ENCODE measurements around the gene SLC47A1.
"Not testable (repeated sequence)": the region's sequence is repeated elsewhere in the genome, so short reads cannot be mapped to it uniquely, and the experiment has no call there.

Gene SLC47A1

GRCh38 chr17:19501219-19501618, 32.4 kb upstream of the SLC47A1 start:
- Histone ChIP-seq H3K4me3 (ENCODE audit: low read length in 2 of 2) (no peak overlapping the region), H3K36me3 (ENCODE audit: control insufficient read depth in 2 of 2, insufficient read depth in 2 of 2, low read length in 2 of 2) (no peaks in the 10 kb centered on the region), H3K27ac (ENCODE audit: low read depth in 2 of 2, low read length in 2 of 2) (no peak overlapping the region), H3K9me3 (ENCODE audit: control insufficient read depth in 2 of 2, low read length in 2 of 2) (no peaks in the 10 kb centered on the region), H3K4me1 (ENCODE audit: control insufficient read depth in 2 of 2, insufficient read depth in 2 of 2, low read length in 2 of 2) (no peaks in the 10 kb centered on the region), H3K27me3 (ENCODE audit: control insufficient read depth in 2 of 2, insufficient read depth in 2 of 2, low read length in 2 of 2) (no peaks in the 10 kb centered on the region), H3K9ac (ENCODE audit: low read depth in 1 of 2, low read length in 2 of 2) (no peak overlapping the region)

GRCh38 chr17:19502517-19502916, 31.1 kb upstream of the SLC47A1 start:
- Histone ChIP-seq H3K36me3 (ENCODE audit: control insufficient read depth in 2 of 2, insufficient read depth in 2 of 2, low read length in 2 of 2) (no peaks in the 10 kb centered on the region), H3K27me3 (ENCODE audit: control insufficient read depth in 2 of 2, insufficient read depth in 2 of 2, low read length in 2 of 2) (no peaks in the 10 kb centered on the region), H3K27ac (ENCODE audit: low read depth in 2 of 2, low read length in 2 of 2) (no peak overlapping the region), H3K9ac (ENCODE audit: low read depth in 1 of 2, low read length in 2 of 2) (no peak overlapping the region), H3K9me3 (ENCODE audit: control insufficient read depth in 2 of 2, low read length in 2 of 2) (no peaks in the 10 kb centered on the region), H3K4me3 (ENCODE audit: low read length in 2 of 2) (no peak overlapping the region), H3K4me1 (ENCODE audit: control insufficient read depth in 2 of 2, insufficient read depth in 2 of 2, low read length in 2 of 2) (no peaks in the 10 kb centered on the region)

- not testable (repeated sequence) for H3K4me3 ChIP-seq (ENCODE audit: low read length in 2 of 2); H3K9me3 ChIP-seq (ENCODE audit: control insufficient read depth in 2 of 2, low read length in 2 of 2); H3K36me3 ChIP-seq (ENCODE audit: control insufficient read depth in 2 of 2, insufficient read depth in 2 of 2, low read length in 2 of 2); H3K9ac ChIP-seq (ENCODE audit: low read depth in 1 of 2, low read length in 2 of 2); H3K27ac ChIP-seq (ENCODE audit: low read depth in 2 of 2, low read length in 2 of 2); H3K4me1 ChIP-seq (ENCODE audit: control insufficient read depth in 2 of 2, insufficient read depth in 2 of 2, low read length in 2 of 2); H3K27me3 ChIP-seq (ENCODE audit: control insufficient read depth in 2 of 2, insufficient read depth in 2 of 2, low read length in 2 of 2)
These were observed 28.1 kb upstream of the SLC47A1 start for GRCh38 chr17:19505561-19505960.

- H3K9me3 ChIP-seq (ENCODE audit: control insufficient read depth in 2 of 2, low read length in 2 of 2), result no peaks in the 10 kb centered on the region
These were observed 25.7 kb upstream of the SLC47A1 start for GRCh38 chr17:19507775-19508576.

GRCh38 chr17:19508577-19508867, 25.1 kb upstream of the SLC47A1 start:
- no peaks in the 10 kb centered on the region for H3K9me3 ChIP-seq (ENCODE audit: control insufficient read depth in 2 of 2, low read length in 2 of 2)
- no peaks in the 10 kb centered on the region for H3K36me3 ChIP-seq (ENCODE audit: control insufficient read depth in 2 of 2, insufficient read depth in 2 of 2, low read length in 2 of 2)
- H3K4me1 ChIP-seq (ENCODE audit: control insufficient read depth in 2 of 2, insufficient read depth in 2 of 2, low read length in 2 of 2), result peaks cover 0 to 3% of the 10 kb centered on the region in 2 donors
- peak overlapping the region in 1 of 2 donors; percentile 30 for H3K9ac ChIP-seq (ENCODE audit: low read depth in 1 of 2, low read length in 2 of 2)
- H3K27me3 ChIP-seq (ENCODE audit: control insufficient read depth in 2 of 2, insufficient read depth in 2 of 2, low read length in 2 of 2), result no peaks in the 10 kb centered on the region
- peak overlapping the region; percentile 29 to 80 for H3K27ac ChIP-seq (ENCODE audit: low read depth in 2 of 2, low read length in 2 of 2)
- peak overlapping the region; percentile 65 to 91 for H3K4me3 ChIP-seq (ENCODE audit: low read length in 2 of 2)

More at GRCh38 chr17:19507775-19508576, 25.7 kb upstream of the SLC47A1 start:
- H3K36me3 ChIP-seq (ENCODE audit: control insufficient read depth in 2 of 2, insufficient read depth in 2 of 2, low read length in 2 of 2), result no peaks in the 10 kb centered on the region
- peaks cover 0 to 3% of the 10 kb centered on the region in 2 donors for H3K4me1 ChIP-seq (ENCODE audit: control insufficient read depth in 2 of 2, insufficient read depth in 2 of 2, low read length in 2 of 2)
- peak overlapping the region; percentile 45 to 72 for H3K9ac ChIP-seq (ENCODE audit: low read depth in 1 of 2, low read length in 2 of 2)
- H3K27me3 ChIP-seq (ENCODE audit: control insufficient read depth in 2 of 2, insufficient read depth in 2 of 2, low read length in 2 of 2), result no peaks in the 10 kb centered on the region
- peak overlapping the region; percentile 73 to 80 for H3K27ac ChIP-seq (ENCODE audit: low read depth in 2 of 2, low read length in 2 of 2)
- H3K4me3 ChIP-seq (ENCODE audit: low read length in 2 of 2), result peak overlapping the region; percentile 65 to 91

- not testable (repeated sequence) for H3K4me3 ChIP-seq (ENCODE audit: low read length in 2 of 2); H3K36me3 ChIP-seq (ENCODE audit: control insufficient read depth in 2 of 2, insufficient read depth in 2 of 2, low read length in 2 of 2); H3K4me1 ChIP-seq (ENCODE audit: control insufficient read depth in 2 of 2, insufficient read depth in 2 of 2, low read length in 2 of 2); H3K9ac ChIP-seq (ENCODE audit: low read depth in 1 of 2, low read length in 2 of 2); H3K27me3 ChIP-seq (ENCODE audit: control insufficient read depth in 2 of 2, insufficient read depth in 2 of 2, low read length in 2 of 2); H3K9me3 ChIP-seq (ENCODE audit: control insufficient read depth in 2 of 2, low read length in 2 of 2); H3K27ac ChIP-seq (ENCODE audit: low read depth in 2 of 2, low read length in 2 of 2)
These were observed 24.3 kb upstream of the SLC47A1 start for GRCh38 chr17:19509281-19509852.

- no peaks in the 10 kb centered on the region for H3K36me3 ChIP-seq (ENCODE audit: control insufficient read depth in 2 of 2, insufficient read depth in 2 of 2, low read length in 2 of 2)
- no peaks in the 10 kb centered on the region for H3K27me3 ChIP-seq (ENCODE audit: control insufficient read depth in 2 of 2, insufficient read depth in 2 of 2, low read length in 2 of 2)
- H3K4me1 ChIP-seq (ENCODE audit: control insufficient read depth in 2 of 2, insufficient read depth in 2 of 2, low read length in 2 of 2), result peaks cover 0 to 3% of the 10 kb centered on the region in 2 donors
- H3K9ac ChIP-seq (ENCODE audit: low read depth in 1 of 2, low read length in 2 of 2), result no peak overlapping the region
- no peak overlapping the region for H3K27ac ChIP-seq (ENCODE audit: low read depth in 2 of 2, low read length in 2 of 2)
- H3K4me3 ChIP-seq (ENCODE audit: low read length in 2 of 2), result no peak overlapping the region
- H3K9me3 ChIP-seq (ENCODE audit: control insufficient read depth in 2 of 2, low read length in 2 of 2), result no peaks in the 10 kb centered on the region
These were observed 22.8 kb upstream of the SLC47A1 start for GRCh38 chr17:19510903-19511302.

- H3K4me3 ChIP-seq (ENCODE audit: low read length in 2 of 2), result no peak overlapping the region
- no peak overlapping the region for H3K9ac ChIP-seq (ENCODE audit: low read depth in 1 of 2, low read length in 2 of 2)
These were observed 19.7 kb upstream of the SLC47A1 start for GRCh38 chr17:19513897-19514488.

GRCh38 chr17:19517699-19518098, 16.0 kb upstream of the SLC47A1 start:
- H3K36me3 ChIP-seq (ENCODE audit: control insufficient read depth in 2 of 2, insufficient read depth in 2 of 2, low read length in 2 of 2), result no peaks in the 10 kb centered on the region
- no peaks in the 10 kb centered on the region for H3K27me3 ChIP-seq (ENCODE audit: control insufficient read depth in 2 of 2, insufficient read depth in 2 of 2, low read length in 2 of 2)
- no peaks in the 10 kb centered on the region for H3K4me1 ChIP-seq (ENCODE audit: control insufficient read depth in 2 of 2, insufficient read depth in 2 of 2, low read length in 2 of 2)
- no peak overlapping the region for H3K4me3 ChIP-seq (ENCODE audit: low read length in 2 of 2)
- no peak overlapping the region for H3K9ac ChIP-seq (ENCODE audit: low read depth in 1 of 2, low read length in 2 of 2)
- H3K27ac ChIP-seq (ENCODE audit: low read depth in 2 of 2, low read length in 2 of 2), result no peak overlapping the region
- H3K9me3 ChIP-seq (ENCODE audit: control insufficient read depth in 2 of 2, low read length in 2 of 2), result no peaks in the 10 kb centered on the region

More at GRCh38 chr17:19513897-19514488, 19.7 kb upstream of the SLC47A1 start:
- H3K27ac ChIP-seq (ENCODE audit: low read depth in 2 of 2, low read length in 2 of 2), result no peak overlapping the region
- H3K36me3 ChIP-seq (ENCODE audit: control insufficient read depth in 2 of 2, insufficient read depth in 2 of 2, low read length in 2 of 2), result no peaks in the 10 kb centered on the region
- no peaks in the 10 kb centered on the region for H3K4me1 ChIP-seq (ENCODE audit: control insufficient read depth in 2 of 2, insufficient read depth in 2 of 2, low read length in 2 of 2)
- no peaks in the 10 kb centered on the region for H3K27me3 ChIP-seq (ENCODE audit: control insufficient read depth in 2 of 2, insufficient read depth in 2 of 2, low read length in 2 of 2)
- H3K9me3 ChIP-seq (ENCODE audit: control insufficient read depth in 2 of 2, low read length in 2 of 2), result no peaks in the 10 kb centered on the region

GRCh38 chr17:19519388-19520291, 14.0 kb upstream of the SLC47A1 start:
- H3K36me3 ChIP-seq (ENCODE audit: control insufficient read depth in 2 of 2, insufficient read depth in 2 of 2, low read length in 2 of 2); H3K27me3 ChIP-seq (ENCODE audit: control insufficient read depth in 2 of 2, insufficient read depth in 2 of 2, low read length in 2 of 2); H3K4me3 ChIP-seq (ENCODE audit: low read length in 2 of 2); H3K4me1 ChIP-seq (ENCODE audit: control insufficient read depth in 2 of 2, insufficient read depth in 2 of 2, low read length in 2 of 2); H3K9me3 ChIP-seq (ENCODE audit: control insufficient read depth in 2 of 2, low read length in 2 of 2); H3K9ac ChIP-seq (ENCODE audit: low read depth in 1 of 2, low read length in 2 of 2); H3K27ac ChIP-seq (ENCODE audit: low read depth in 2 of 2, low read length in 2 of 2): not testable (repeated sequence)

All from mucosa of rectum (tissue), 2 donors.